SU-DHL-6 (cell line): ENCODE results near the gene STK38.
"Not testable (repeated sequence)": the region's sequence is repeated elsewhere in the genome, so short reads cannot be mapped to it uniquely, and the experiment has no call there.

ENCODE experiments used
- EZH2phosphoT487 ChIP-seq: fragments of 200-600 bp; sonication (generic), shearing (Covaris generic); conservative IDR thresholded peaks from 2 replicates; pipeline ENCODE4 v1.6.1; 2018; ENCODE audit warnings: mild to moderate bottlenecking, antibody characterized with exemption, low read length, moderate library complexity, mixed read lengths
- TF ChIP-seq, protein P1 (sequence below): fragments of 200-600 bp; sonication (generic); IDR thresholded peaks from one replicate; pipeline ENCODE4 v1.5.1; 2017; ENCODE audit warnings: antibody characterized with exemption, mild to moderate bottlenecking, low read length, moderate library complexity; ENCODE audit not compliant: insufficient read depth, poor library complexity, severe bottlenecking

DNA sequence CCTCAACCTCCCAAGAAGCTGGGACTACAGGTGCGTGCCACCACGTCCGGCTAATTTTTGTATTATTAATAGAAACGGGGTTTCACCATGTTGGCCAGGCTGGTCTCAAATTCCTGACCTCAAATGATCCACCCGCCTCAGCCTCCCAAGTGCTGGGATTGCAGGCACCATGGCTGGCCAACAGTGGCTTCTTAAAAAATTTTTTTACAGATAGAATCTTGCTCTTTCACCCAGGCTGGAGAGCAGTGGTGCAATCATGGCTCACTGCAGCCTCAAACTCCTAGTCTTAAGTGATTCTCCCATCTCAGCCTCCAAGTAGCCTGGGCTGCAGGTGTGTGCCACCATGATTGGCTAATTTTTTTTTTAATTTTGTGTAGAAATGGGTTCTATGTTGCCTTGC lies 64.0 kb downstream of the STK38 start:
- TF ChIP-seq, protein P1, sequence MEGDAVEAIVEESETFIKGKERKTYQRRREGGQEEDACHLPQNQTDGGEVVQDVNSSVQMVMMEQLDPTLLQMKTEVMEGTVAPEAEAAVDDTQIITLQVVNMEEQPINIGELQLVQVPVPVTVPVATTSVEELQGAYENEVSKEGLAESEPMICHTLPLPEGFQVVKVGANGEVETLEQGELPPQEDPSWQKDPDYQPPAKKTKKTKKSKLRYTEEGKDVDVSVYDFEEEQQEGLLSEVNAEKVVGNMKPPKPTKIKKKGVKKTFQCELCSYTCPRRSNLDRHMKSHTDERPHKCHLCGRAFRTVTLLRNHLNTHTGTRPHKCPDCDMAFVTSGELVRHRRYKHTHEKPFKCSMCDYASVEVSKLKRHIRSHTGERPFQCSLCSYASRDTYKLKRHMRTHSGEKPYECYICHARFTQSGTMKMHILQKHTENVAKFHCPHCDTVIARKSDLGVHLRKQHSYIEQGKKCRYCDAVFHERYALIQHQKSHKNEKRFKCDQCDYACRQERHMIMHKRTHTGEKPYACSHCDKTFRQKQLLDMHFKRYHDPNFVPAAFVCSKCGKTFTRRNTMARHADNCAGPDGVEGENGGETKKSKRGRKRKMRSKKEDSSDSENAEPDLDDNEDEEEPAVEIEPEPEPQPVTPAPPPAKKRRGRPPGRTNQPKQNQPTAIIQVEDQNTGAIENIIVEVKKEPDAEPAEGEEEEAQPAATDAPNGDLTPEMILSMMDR = not testable (repeated sequence)
- not testable (repeated sequence) for TF ChIP-seq EZH2phosphoT487
